Cardiac fibroblast (primary cell): ENCODE data around the gene DET1.
"Not testable (repeated sequence)": the region's sequence is repeated elsewhere in the genome, so short reads cannot be mapped to it uniquely, and the experiment has no call there.

Experiments used
- DNase-seq, 2 donors: peaks; one replicate each; pipeline versions ENCODE4 v3.0.0 to v3.0.0-alpha.2; 2010; ENCODE audit warnings: low read depth in 2 of 2
- H3K4me3 ChIP-seq, 2 donors: replicated peaks in 1 of 2; 1 replicate in 1 of 2; 2 replicates in 1 of 2; pipeline ENCODE4 v1.5.1; 2011; ENCODE audit warnings: low read depth in 2 of 2, low read length in 2 of 2, mild to moderate bottlenecking in 2 of 2, moderate library complexity in 1 of 2
- TF ChIP-seq, protein P1 (sequence below): IDR thresholded peaks from one replicate; pipeline ENCODE4 v1.5.1; 2011; ENCODE audit warnings: low read depth, mild to moderate bottlenecking, low read length, inconsistent platforms

The DET1 gene

DNA sequence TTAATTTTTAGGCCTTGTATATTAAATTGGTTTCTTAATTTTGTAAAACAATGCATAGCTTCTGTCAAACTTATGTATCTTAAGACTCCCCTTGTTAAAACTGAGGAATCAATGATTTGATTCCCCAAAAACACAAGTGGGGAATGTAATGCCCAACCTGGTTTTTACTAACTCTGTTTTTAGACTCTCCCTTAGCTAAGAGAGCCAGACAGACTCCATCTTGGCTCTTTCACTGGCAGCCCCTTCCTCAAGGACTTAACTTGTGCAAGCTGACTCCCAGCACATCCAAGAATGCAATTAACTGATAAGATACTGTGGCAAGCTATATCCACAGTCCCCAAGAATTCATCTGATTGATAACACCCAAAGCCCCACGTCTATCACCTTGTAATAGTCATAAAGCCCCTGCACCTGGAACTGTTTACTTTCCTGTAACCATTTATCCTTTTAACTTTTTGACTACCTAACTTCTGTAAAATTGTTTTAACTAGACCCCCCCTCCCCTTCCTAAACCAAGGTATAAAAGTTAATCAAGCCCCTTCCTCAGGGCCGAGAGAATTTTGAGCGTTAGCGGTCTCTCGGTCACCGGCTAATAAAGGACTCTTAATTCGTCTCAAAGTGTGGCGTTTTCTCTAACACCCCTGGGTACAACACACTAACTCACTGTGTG, 768 bp downstream of the DET1 start:
- H3K4me3 ChIP-seq, result peak overlapping the region; percentile 69 to 73
- not testable (repeated sequence) for DNase-seq

DNA sequence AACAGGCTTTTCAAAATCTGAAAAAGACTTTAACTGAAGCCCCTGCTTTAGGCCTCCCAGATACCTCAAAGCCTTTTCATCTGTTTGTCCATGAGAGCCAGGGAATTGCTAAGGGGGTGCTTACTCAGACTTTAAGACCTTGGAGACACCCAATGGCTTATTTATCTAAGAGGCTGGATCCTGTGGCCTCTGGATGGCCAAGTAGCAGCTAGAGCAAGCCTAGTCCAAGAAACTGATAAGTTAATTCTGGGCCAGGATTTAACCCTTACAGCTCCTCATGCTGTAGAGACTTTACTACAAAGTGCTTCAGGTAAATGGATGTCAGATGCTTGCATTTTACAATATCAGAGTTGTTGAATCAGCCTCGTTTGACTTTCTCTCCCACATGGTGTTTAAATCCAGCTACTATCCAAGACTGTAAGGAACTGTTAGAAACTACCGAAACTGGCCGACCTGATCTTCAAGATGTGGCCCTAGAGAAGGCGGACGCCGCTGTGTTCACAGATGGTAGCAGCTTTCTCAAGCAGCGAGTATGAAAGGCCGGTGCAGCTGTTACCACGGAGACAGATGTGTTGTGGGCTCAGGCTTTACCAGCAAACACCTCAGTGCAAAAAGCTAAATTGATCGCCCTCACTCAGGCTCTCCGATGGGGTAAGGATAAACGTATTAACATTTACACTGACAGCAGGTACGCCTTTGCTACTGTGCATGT, 3.3 kb downstream of the DET1 start:
- TF ChIP-seq, protein P1, sequence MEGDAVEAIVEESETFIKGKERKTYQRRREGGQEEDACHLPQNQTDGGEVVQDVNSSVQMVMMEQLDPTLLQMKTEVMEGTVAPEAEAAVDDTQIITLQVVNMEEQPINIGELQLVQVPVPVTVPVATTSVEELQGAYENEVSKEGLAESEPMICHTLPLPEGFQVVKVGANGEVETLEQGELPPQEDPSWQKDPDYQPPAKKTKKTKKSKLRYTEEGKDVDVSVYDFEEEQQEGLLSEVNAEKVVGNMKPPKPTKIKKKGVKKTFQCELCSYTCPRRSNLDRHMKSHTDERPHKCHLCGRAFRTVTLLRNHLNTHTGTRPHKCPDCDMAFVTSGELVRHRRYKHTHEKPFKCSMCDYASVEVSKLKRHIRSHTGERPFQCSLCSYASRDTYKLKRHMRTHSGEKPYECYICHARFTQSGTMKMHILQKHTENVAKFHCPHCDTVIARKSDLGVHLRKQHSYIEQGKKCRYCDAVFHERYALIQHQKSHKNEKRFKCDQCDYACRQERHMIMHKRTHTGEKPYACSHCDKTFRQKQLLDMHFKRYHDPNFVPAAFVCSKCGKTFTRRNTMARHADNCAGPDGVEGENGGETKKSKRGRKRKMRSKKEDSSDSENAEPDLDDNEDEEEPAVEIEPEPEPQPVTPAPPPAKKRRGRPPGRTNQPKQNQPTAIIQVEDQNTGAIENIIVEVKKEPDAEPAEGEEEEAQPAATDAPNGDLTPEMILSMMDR, result no peak
- no peak overlapping the region for H3K4me3 ChIP-seq
- no peak for DNase-seq

DNA sequence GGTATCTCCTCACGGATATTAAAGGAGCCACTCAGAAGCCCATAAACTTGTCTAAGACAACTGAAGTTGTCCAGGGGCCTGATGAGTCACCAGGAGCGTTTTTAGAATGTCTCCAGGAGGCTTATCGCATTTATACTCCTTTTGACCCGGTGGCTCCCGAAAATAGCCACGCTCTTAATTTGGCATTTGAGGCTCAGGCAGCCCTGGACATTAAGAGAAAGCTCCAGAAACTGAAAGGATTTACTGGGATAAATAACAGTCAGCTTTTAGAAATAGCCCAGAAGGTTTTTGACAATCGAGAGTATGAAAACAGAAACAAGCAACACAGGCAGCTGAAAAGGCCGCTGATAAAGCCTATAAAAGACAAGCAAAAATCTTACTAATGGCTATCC, 4.1 kb downstream of the DET1 start:
- TF ChIP-seq, protein P1, result no peak
- no peak overlapping the region for H3K4me3 ChIP-seq
- peak; percentile 26 to 47 for DNase-seq

DNA sequence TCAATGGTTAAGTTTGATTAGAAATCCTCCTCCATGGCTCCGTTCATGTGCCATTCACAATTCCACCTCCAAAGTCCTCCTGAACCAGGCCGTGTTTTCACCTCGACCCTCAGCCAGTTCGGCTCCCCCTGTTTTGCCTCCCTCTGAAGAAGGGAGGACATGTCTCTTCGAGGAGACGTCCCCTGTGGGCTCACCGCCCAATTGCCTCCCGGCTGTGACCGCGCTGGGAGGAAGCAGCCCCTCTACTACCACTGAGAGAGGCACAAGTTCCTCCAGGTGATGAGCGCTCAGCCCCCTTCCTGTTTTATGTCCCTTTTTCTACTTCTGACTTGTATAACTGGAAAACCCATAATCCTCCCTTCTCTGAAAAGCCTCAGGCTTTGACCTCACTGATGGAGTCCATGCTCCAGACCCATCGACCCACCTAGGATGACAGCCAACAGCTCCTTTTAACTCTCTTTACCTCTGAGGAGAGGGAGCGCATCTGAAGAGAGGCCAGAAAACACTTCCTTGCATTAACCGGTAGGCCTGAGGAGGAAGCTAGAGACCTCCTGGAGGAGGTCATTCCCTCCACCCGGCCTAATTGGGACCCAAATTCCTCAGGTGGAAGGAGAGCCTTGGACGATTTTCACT, 4.7 kb downstream of the DET1 start:
- TF ChIP-seq, protein P1, result no peak
- DNase-seq, result no peak
- H3K4me3 ChIP-seq, result no peak overlapping the region

DNA sequence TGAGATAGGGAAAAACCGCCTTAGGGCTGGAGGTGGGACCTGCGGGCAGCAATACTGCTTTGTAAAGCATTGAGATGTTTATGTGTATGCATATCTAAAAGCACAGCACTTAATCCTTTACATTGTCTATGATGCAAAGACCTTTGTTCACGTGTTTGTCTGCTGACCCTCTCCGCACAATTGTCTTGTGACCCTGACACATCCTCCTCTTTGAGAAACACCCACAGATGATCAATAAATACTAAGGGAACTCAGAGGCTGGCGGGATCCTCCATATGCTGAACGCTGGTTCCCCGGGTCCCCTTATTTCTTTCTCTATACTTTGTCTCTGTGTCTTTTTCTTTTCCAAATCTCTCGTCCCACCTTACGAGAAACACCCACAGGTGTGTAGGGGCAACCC, 5.4 kb downstream of the DET1 start:
- DNase-seq, H3K4me3 ChIP-seq: not testable (repeated sequence)

DNA sequence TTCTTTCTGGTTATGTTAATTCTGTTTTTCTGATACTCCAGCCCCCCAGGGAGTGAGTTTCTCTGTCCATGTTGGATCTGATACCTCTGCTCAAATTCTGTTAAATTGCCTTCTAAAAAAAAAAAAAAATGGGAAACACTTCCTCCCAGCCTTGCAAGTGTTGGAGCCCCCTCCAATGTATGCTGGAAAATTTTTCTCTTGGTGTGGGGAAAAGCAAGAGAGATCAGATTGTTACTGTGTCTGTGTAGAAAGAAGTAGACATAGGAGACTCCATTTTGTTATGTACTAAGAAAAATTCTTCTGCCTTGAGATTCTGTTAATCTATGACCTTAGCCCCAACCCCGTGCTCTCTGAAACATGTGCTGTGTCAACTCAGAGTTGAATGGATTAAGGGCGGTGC, 6.1 kb downstream of the DET1 start:
- H3K4me3 ChIP-seq, DNase-seq: not testable (repeated sequence)

DNA sequence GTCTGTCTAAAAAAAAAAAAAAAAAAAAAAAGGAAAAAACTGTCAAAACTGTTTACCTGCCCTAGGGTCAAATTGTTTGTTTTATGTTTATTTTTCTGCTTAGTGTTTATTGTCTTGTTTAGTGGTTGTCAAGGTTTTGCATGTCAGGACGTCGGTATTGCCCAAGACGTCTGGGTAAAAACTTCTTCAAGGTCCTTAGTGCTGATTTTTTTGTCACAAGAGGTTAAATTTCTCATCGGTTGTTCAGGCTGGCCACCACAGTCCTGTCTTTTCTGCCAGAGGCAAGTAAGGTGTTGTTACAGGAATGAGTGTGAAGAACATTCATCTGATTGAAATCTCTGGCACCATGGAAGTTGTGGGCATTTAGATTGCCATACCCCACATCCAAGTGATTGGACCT, 7.0 kb downstream of the DET1 start:
- no peak for DNase-seq

DNA sequence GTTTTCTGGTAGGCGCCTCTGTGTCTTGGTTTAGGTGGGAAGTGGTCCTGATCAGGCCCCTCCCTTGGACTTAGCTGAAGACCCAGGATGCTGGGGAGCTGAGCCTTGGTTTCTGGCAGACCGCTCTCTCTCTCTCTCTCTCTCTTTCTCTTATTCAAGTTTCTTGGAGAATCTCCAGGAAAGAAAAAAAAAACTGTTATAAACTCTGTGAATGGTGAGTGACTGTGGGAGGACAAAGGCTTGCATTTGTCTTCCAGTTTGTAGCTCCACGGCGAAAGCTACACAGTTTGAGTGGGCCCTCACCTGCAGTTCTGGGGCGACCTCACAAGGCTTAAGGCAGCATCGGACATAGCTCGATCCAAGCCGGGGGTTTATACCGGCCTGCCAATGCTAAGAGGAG, 7.5 kb downstream of the DET1 start:
- TF ChIP-seq, protein P1, result no peak
- no peak overlapping the region for H3K4me3 ChIP-seq
- no peak for DNase-seq

More for the DNA sequence above, 7.0 kb downstream of the DET1 start:
- no peak overlapping the region for H3K4me3 ChIP-seq
- TF ChIP-seq, protein P1, result no peak
